Fibroblast of the aortic adventitia (primary cell): ENCODE measurements around the gene BRD8. TPM values are rescaled to one million over a fixed set of nuclear protein-coding genes. Genes with fewer than 3 reads are reported as not detected.

Source experiments
- DNase-seq: peaks from one replicate; pipeline ENCODE4 v3.0.0-alpha.2; 2010; ENCODE audit warnings: low read depth
- H3K4me3 ChIP-seq: 2 replicates; pipeline ENCODE4 v1.5.1; 2011; ENCODE audit warnings: low read depth, mild to moderate bottlenecking, control low read depth, low read length, moderate library complexity
- CTCF ChIP-seq: IDR thresholded peaks from 2 replicates; pipeline ENCODE4 v1.5.1; 2011; ENCODE audit warnings: mild to moderate bottlenecking, low read length, control low read depth, inconsistent platforms; ENCODE audit not compliant: insufficient read depth
- small RNA-seq: library from RNA; depleted of rRNA; stranded (forward); fragments of <200 nt; gene quantifications from one replicate; pipeline ENCODE3, GENCODE V24; 2012
- total RNA-seq: library from RNA; depleted of rRNA; stranded (reverse); fragments of >200 nt; gene quantifications from 2 replicates; pipeline ENCODE4 v1.2.3, GENCODE V29; 2012; ENCODE audit warnings: low replicate concordance

The BRD8 gene
- total RNA-seq, 1 donor, result 61.2 TPM

DNA sequence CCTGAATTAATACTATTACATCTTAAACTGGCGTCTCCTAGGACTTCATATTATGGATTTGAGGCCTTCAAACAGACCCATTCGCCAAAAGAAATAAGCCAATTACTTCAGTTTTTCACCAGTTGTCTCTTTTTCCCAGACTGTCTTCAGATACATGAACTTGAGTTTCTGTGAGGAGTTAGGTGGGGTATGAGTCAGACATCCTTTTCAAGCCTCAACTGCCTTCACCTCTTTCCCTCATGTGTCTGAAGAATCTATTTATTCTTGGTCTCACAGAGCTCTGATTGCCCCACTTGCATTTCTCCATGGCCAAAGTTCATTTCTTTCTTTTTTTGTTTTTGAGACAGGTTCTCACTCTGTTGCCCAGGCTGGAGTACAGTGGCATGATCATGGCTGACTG is 82.1 kb downstream of the BRD8 start:
- no peak overlapping the region for H3K4me3 ChIP-seq
- no peak for DNase-seq
- TF ChIP-seq CTCF, result no peak

- TF ChIP-seq CTCF, result no peak
- no peak overlapping the region for H3K4me3 ChIP-seq
- DNase-seq, result no peak
Measured at GRCh38 chr5:138095100-138095907, 83.1 kb downstream of the BRD8 start.

GRCh38 chr5:138093036-138093435 is 85.4 kb downstream of the BRD8 start:
- no peak for DNase-seq
- no peak overlapping the region for H3K4me3 ChIP-seq

GRCh38 chr5:138092301-138092700 is 86.1 kb downstream of the BRD8 start:
- no peak overlapping the region for H3K4me3 ChIP-seq
- DNase-seq, result no peak
- no peak for TF ChIP-seq CTCF

More at GRCh38 chr5:138093036-138093435, 85.4 kb downstream of the BRD8 start:
- TF ChIP-seq CTCF, result no peak

DNA sequence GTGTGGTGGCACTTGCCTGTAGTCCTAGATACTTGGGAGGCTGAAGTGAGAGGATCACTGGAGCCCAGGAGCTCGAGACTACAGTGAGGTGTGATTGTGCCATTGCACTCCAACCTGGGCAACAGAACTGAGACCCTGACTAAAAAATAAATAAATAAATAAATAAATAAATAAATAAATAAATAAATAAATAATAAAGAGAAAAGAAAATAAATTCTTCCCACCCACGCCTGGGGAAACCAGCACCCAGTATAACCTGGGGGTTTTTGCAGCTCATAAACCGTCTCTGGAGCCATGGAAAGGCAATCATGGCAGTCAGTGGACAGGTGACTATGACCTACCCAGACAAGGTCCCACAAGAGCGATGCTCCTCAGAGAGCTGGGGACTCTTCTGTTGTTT is 86.7 kb downstream of the BRD8 start:
- H3K4me3 ChIP-seq, result no peak overlapping the region
- no peak for TF ChIP-seq CTCF
- DNase-seq, result no peak

Small RNA genes lying within 50 kb of the gene (small RNA-seq; reads per million reads assigned to genes)
- gene RNU6-460P (not detected), gene RNU6-888P (not detected)

Other genes with a start within 250 kb of the BRD8 start
- 42.8 and 50.0 TPM in 2 replicates for gene FAM13B, start 145.6 kb downstream of the BRD8 start, total RNA-seq
- gene WNT8A, start 94.6 kb downstream of the BRD8 start, total RNA-seq, result not detected in 2 replicates
- gene NME5, start 39.2 kb downstream of the BRD8 start, total RNA-seq, result 6.0 and 11.6 TPM in 2 replicates
- gene KIF20A, start 482 bp upstream of the BRD8 start, total RNA-seq, result 1.3 and 24.7 TPM in 2 replicates
- gene CDC23, start 34.7 kb upstream of the BRD8 start, total RNA-seq, result 16.4 and 31.4 TPM in 2 replicates
- not detected in 2 replicates for gene GFRA3, start 96.0 kb upstream of the BRD8 start, total RNA-seq
- gene CDC25C, start 153.2 kb upstream of the BRD8 start, total RNA-seq, result 0.16 and 8.9 TPM in 2 replicates
- gene FAM53C, start 159.6 kb upstream of the BRD8 start, total RNA-seq, result 16.4 and 25.6 TPM in 2 replicates
- gene KDM3B, start 174.1 kb upstream of the BRD8 start, total RNA-seq, result 47.1 and 89.5 TPM in 2 replicates